H1 (cell line): ENCODE results near the gene LCE1E. TPM values are rescaled to one million over a fixed set of nuclear protein-coding genes. Genes with fewer than 3 reads are reported as not detected.

Source experiments
- polyA plus RNA-seq, 7 experiments: library from polyadenylated mRNA; depleted of rRNA in 3 of 7; stranded (reverse) in 5 of 7; unstranded in 2 of 7; fragments of >200 nt in 5 of 7; fragments of 200-250 nt in 2 of 7; gene quantifications; 1 replicate in 5 of 7; 2 replicates in 1 of 7; 4 replicates in 1 of 7; pipeline versions ENCODE4 v1.2.1 to v1.2.3, GENCODE V29; 2011 to 2013; ENCODE audit warnings: missing spikeins in 2 of 7, mixed read lengths in 2 of 7
- total RNA-seq: library from RNA; stranded (reverse); fragmentation: NEBNext Ultra II Directional; extraction: Animal tissue kit (Norgen Biotek cat#: 25700); gene quantifications from 2 replicates; pipeline ENCODE4 v1.2.1, GENCODE V29; 2021

The LCE1E gene
- total and polyA plus RNA-seq, 2 of the 8 experiments (the other 6 are each of a cell fraction or from before 2014, with no cell fraction given), result not detected

Other genes starting within 250 kb of the LCE1E start
- not detected in 2 replicates for gene LCE3E, start 219.5 kb upstream of the LCE1E start, total RNA-seq
- not detected in 2 replicates for gene LCE3E, start 219.5 kb upstream of the LCE1E start, polyA plus RNA-seq (2011; rRNA removed)
- not detected in 2 replicates for gene LCE3D, start 205.7 kb upstream of the LCE1E start, total RNA-seq
- gene LCE3D, start 205.7 kb upstream of the LCE1E start, polyA plus RNA-seq (2011; rRNA removed), result not detected in 2 replicates
- not detected in 2 replicates for gene LCE3C, start 186.0 kb upstream of the LCE1E start, total RNA-seq
- not detected in 2 replicates for gene LCE3C, start 186.0 kb upstream of the LCE1E start, polyA plus RNA-seq (2011; rRNA removed)
- not detected in 2 replicates for gene LCE3B, start 172.4 kb upstream of the LCE1E start, total RNA-seq
- gene LCE3B, start 172.4 kb upstream of the LCE1E start, polyA plus RNA-seq (2011; rRNA removed), result not detected in 2 replicates
- not detected in 2 replicates for gene LCE3A, start 163.2 kb upstream of the LCE1E start, total RNA-seq
- gene LCE3A, start 163.2 kb upstream of the LCE1E start, polyA plus RNA-seq (2011; rRNA removed), result not detected in 2 replicates
- not detected in 2 replicates for gene LCE2D, start 122.9 kb upstream of the LCE1E start, total RNA-seq
- gene LCE2D, start 122.9 kb upstream of the LCE1E start, polyA plus RNA-seq (2011; rRNA removed), result not detected in 2 replicates
- not detected in 2 replicates for gene LCE2C, start 111.0 kb upstream of the LCE1E start, total RNA-seq
- not detected in 2 replicates for gene LCE2C, start 111.0 kb upstream of the LCE1E start, polyA plus RNA-seq (2011; rRNA removed)
- not detected in 2 replicates for gene LCE2B, start 100.1 kb upstream of the LCE1E start, total RNA-seq
- not detected in 2 replicates for gene LCE2B, start 100.1 kb upstream of the LCE1E start, polyA plus RNA-seq (2011; rRNA removed)
- gene LCE2A, start 87.9 kb upstream of the LCE1E start, total RNA-seq, result not detected in 2 replicates
- gene LCE2A, start 87.9 kb upstream of the LCE1E start, polyA plus RNA-seq (2011; rRNA removed), result not detected in 2 replicates
- gene LCE4A, start 78.1 kb upstream of the LCE1E start, total RNA-seq, result not detected in 2 replicates
- gene LCE4A, start 78.1 kb upstream of the LCE1E start, polyA plus RNA-seq (2011; rRNA removed), result not detected in 2 replicates
- not detected in 2 replicates for gene KPRP, start 28.2 kb upstream of the LCE1E start, total RNA-seq
- not detected in 2 replicates for gene KPRP, start 28.2 kb upstream of the LCE1E start, polyA plus RNA-seq (2011; rRNA removed)
- not detected in 2 replicates for gene LCE1F, start 11.1 kb upstream of the LCE1E start, total RNA-seq
- gene LCE1F, start 11.1 kb upstream of the LCE1E start, polyA plus RNA-seq (2011; rRNA removed), result not detected in 2 replicates
- gene LCE1D, start 10.5 kb downstream of the LCE1E start, total RNA-seq, result not detected in 2 replicates
- gene LCE1D, start 10.5 kb downstream of the LCE1E start, polyA plus RNA-seq (2011; rRNA removed), result not detected in 2 replicates
- not detected in 2 replicates for gene LCE1C, start 20.4 kb downstream of the LCE1E start, total RNA-seq
- not detected in 2 replicates for gene LCE1C, start 20.4 kb downstream of the LCE1E start, polyA plus RNA-seq (2011; rRNA removed)
- not detected in 2 replicates for gene LCE1B, start 25.7 kb downstream of the LCE1E start, total RNA-seq
- not detected in 2 replicates for gene LCE1B, start 25.7 kb downstream of the LCE1E start, polyA plus RNA-seq (2011; rRNA removed)
- not detected in 2 replicates for gene LCE1A, start 41.2 kb downstream of the LCE1E start, total RNA-seq
- not detected in 2 replicates for gene LCE1A, start 41.2 kb downstream of the LCE1E start, polyA plus RNA-seq (2011; rRNA removed)
- not detected in 2 replicates for gene LCE6A, start 56.6 kb downstream of the LCE1E start, total RNA-seq
- gene LCE6A, start 56.6 kb downstream of the LCE1E start, polyA plus RNA-seq (2011; rRNA removed), result not detected in 2 replicates
- not detected in 2 replicates for gene LCE7A, start 73.7 kb downstream of the LCE1E start, total RNA-seq
- gene LCE7A, start 73.7 kb downstream of the LCE1E start, polyA plus RNA-seq (2011; rRNA removed), result not detected in 2 replicates
- gene SMCP, start 92.1 kb downstream of the LCE1E start, total RNA-seq, result not detected in 2 replicates
- gene SMCP, start 92.1 kb downstream of the LCE1E start, polyA plus RNA-seq (2011; rRNA removed), result not detected in 2 replicates
- gene IVL, start 122.3 kb downstream of the LCE1E start, total RNA-seq, result not detected in 2 replicates
- not detected in 2 replicates for gene IVL, start 122.3 kb downstream of the LCE1E start, polyA plus RNA-seq (2011; rRNA removed)
- gene SPRR5, start 160.9 kb downstream of the LCE1E start, total RNA-seq, result not detected in 2 replicates
- not detected in 2 replicates for gene SPRR5, start 160.9 kb downstream of the LCE1E start, polyA plus RNA-seq (2011; rRNA removed)
- not detected in 2 replicates for gene SPRR4, start 184.4 kb downstream of the LCE1E start, total RNA-seq
- not detected in 2 replicates for gene SPRR4, start 184.4 kb downstream of the LCE1E start, polyA plus RNA-seq (2011; rRNA removed)
- not detected in 2 replicates for gene SPRR1A, start 197.8 kb downstream of the LCE1E start, total RNA-seq
- gene SPRR1A, start 197.8 kb downstream of the LCE1E start, polyA plus RNA-seq (2011; rRNA removed), result not detected in 2 replicates
- not detected in 2 replicates for gene SPRR3, start 215.5 kb downstream of the LCE1E start, total RNA-seq
- not detected in 2 replicates for gene SPRR3, start 215.5 kb downstream of the LCE1E start, polyA plus RNA-seq (2011; rRNA removed)
- gene SPRR1B, start 244.9 kb downstream of the LCE1E start, total RNA-seq, result not detected in 2 replicates
- gene SPRR1B, start 244.9 kb downstream of the LCE1E start, polyA plus RNA-seq (2011; rRNA removed), result 0.16 and 0.23 TPM in 2 replicates